Measurements from ENCODE around the gene ASPM. TPM values are rescaled to one million over a fixed set of nuclear protein-coding genes. Genes with fewer than 3 reads are reported as not detected.

The ASPM gene
- 0.28 TPM in 1 of 2 replicates, not detected in the other for polyA plus RNA-seq

DNA sequence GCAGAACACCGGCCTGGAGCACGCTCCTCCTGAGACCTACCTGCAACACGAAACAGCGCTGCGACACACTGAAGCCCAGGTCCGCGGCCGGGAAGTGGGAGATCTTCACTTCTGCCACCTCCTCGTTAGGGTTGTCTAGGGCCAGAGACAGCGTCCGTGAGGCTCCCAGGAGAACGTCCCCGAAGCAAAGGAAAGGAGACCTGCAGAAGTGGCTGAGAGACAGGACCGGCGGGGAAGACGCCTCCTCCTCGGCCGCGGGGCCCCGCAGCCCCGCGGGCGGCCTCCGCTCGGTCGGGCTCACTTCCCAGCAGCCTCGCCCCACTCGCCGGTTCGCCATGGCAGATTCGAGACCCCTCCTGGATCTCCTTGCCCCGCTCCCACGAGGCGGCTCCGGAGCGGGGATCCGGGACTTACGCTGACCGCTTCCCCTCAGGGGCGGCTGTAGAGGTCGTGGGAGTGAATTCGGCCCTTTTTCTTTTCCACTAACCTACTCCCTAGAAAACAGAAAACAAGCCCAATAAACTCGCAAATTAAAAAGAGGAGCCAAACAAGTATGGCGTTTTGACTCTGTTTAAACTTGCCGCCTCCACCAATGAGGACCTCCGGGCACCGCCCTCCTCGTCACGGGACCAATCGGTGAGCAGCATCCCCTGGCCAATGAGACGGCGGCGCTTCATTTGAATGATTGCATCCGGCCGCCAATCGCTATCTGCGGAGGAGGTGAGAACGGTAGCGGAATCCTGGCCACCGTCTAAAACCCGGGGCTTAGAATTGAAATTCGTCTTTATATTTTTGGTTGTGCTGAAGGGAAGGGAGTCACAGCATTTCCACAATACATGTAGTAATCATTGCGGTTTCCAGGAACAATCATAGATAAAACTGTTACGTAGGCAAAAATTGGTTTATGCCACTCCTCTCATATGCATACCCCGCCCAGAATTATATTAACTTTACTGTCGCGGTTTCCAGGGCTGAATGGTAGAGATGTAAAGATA lies at the start of gene ASPM:
Gene ASPM, minus strand, starts transcription at position 569 of the 995 bp plus-strand sequence. Its CDS starts 232 bp downstream, at position 337.

GRCh38 chr1:197066719-197067456 lies 79.6 kb downstream of the ASPM start, which contains the start of gene F13B:
F13B (minus strand) TSS chr1:197067260; CDS start chr1:197067223, 37 bp downstream.

Other genes starting within 250 kb of the ASPM start
- not detected in 2 replicates for gene CFHR2, start 202.9 kb downstream of the ASPM start, polyA plus RNA-seq
- 0.34 TPM in 1 of 2 replicates, not detected in the other for gene CFHR5, start 169.1 kb downstream of the ASPM start, polyA plus RNA-seq
- gene F13B, start 79.4 kb downstream of the ASPM start, polyA plus RNA-seq: not detected in 2 replicates
- gene ZBTB41, start 54.6 kb upstream of the ASPM start, polyA plus RNA-seq: 9.5 and 10.1 TPM in 2 replicates
- gene CRB1, start 121.6 kb upstream of the ASPM start, polyA plus RNA-seq: 2.7 and 7.3 TPM in 2 replicates